GM21447 (cell line): ENCODE measurements around the gene VWA5B1.
"Not testable (repeated sequence)": the region's sequence is repeated elsewhere in the genome, so short reads cannot be mapped to it uniquely, and the experiment has no call there.

Experiments used
- ATAC-seq: cut with Tn5 transposase; IDR thresholded peaks from one replicate; pipeline ENCODE4 v1.9.1; 2021; ENCODE audit not compliant: unreplicated experiment

Gene VWA5B1

GRCh38 chr1:20278692-20279130 lies 12.0 kb upstream of the VWA5B1 start:
- no peak for ATAC-seq

- no peak for ATAC-seq
These were observed 11.2 kb upstream of the VWA5B1 start for GRCh38 chr1:20279509-20279908.

DNA sequence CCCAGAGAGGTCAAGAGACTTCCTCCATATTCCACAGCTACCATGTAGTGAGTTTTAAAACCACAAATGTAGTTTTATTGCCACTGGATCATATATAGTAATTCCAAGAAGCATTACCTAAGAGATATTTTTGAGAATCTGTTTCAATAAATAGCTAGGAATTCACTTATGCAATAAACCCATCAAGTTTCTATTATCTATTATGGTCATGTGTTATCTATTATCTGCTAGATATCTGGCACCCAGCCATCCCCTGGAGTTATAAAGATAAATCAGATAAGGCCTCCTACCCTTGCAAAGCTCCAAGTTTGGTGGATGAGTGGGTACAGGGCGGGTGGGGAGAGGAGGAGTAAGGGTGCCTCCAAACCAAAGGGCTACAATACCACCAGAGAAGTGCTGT lies 10.3 kb upstream of the VWA5B1 start:
- no peak for ATAC-seq

GRCh38 chr1:20280906-20281305 lies 9.8 kb upstream of the VWA5B1 start:
- ATAC-seq = no peak

GRCh38 chr1:20281801-20282200 lies 8.9 kb upstream of the VWA5B1 start:
- no peak for ATAC-seq

GRCh38 chr1:20282533-20282932 lies 8.1 kb upstream of the VWA5B1 start:
- ATAC-seq = no peak

DNA sequence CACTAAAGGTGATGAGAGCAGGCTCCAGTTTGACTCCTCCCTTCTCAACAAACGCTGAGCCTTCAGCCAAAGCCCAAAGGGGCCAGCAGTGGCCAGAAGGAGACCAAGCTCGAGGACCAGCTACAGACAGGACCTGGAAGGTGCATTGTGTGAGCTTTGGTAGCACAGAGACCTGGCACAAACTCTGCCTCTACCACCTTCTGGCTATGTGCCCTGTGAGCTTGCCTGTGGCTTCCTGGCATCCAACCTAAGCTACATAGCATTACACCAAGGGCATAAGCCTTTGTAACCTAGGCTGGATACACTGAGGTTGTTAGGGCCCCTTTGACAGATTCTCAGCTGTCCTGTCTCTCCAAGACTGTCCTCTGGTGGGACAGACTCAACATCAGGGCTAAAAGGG lies 6.6 kb upstream of the VWA5B1 start:
- ATAC-seq = no peak

DNA sequence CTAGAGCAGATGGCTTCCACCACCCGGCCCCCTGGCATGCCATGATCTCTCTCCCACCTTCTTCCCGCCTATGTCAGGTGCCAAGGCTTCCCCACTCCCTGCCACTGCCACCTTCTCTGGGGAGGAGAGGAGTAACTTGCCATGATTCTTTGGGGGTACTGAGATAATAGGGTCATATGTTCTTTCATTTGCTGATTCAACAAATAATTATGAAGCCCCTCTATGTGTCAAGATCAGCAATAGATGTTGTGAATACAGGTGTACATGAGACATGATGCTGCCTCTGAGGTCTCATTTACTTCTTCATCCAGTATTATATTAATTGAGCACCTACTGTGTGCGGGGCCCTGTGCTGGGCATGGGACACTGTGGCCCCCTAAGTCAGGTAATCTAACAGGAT lies 6.0 kb upstream of the VWA5B1 start:
- no peak for ATAC-seq

GRCh38 chr1:20285510-20285909 lies 5.2 kb upstream of the VWA5B1 start:
- no peak for ATAC-seq

- ATAC-seq = not testable (repeated sequence)
These were observed 3.0 kb upstream of the VWA5B1 start for GRCh38 chr1:20287696-20288095.

DNA sequence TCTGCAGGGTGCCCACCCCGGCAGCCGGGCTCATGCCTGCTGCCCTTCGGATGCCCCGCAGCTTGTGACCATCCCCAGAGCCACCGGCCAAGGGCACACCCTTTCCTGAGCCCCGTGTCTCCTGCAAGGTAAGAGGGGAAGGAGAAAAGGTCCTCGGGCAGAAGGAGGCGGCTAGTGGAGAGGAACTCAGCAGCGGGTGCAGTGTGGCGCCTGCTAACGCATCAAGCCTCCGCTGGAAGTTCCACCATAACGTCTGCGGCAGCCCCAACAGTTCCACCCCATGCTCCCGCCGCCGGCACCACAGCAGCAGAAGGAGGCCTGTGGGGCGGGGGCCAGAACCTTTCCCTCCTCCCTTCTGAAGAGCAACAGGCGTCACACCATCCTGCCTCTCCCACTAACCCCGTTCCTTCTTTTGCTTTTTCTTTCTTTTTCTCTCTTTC lies 990 bp downstream of the VWA5B1 start:
- no peak for ATAC-seq

- no peak for ATAC-seq
These were observed 8.0 kb downstream of the VWA5B1 start for GRCh38 chr1:20298626-20299025.

- ATAC-seq = no peak
These were observed 10.9 kb downstream of the VWA5B1 start for GRCh38 chr1:20301463-20302107.

GRCh38 chr1:20302108-20302471 lies 11.4 kb downstream of the VWA5B1 start:
- no peak for ATAC-seq

GRCh38 chr1:20307026-20307425 lies 16.4 kb downstream of the VWA5B1 start:
- no peak for ATAC-seq

- no peak for ATAC-seq
These were observed 17.9 kb downstream of the VWA5B1 start for GRCh38 chr1:20308569-20308968.

DNA sequence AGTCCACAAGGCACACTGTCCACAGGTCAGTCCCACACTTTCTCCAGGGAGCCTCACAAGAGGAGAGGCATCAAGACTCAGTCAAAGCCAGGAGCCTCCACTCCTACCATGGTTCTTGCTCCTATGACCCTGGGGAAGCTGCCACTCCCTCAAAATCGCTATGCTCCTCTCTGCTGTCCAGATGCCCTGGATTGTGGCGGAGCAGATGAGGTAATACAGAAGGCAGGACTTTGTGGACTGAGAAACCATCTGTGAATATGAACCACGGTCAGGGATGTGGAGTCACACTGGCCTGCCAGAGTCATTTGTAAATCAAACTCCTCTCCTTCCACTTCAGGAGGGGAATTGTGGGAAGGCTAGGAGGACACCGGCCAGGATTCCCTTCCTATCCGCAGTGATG lies 20.6 kb downstream of the VWA5B1 start:
- ATAC-seq = no peak

GRCh38 chr1:20312310-20312709 lies 21.6 kb downstream of the VWA5B1 start:
- ATAC-seq = no peak

- no peak for ATAC-seq
These were observed 22.1 kb downstream of the VWA5B1 start for GRCh38 chr1:20312818-20313217.

GRCh38 chr1:20317471-20317870 lies 26.8 kb downstream of the VWA5B1 start:
- ATAC-seq = no peak

DNA sequence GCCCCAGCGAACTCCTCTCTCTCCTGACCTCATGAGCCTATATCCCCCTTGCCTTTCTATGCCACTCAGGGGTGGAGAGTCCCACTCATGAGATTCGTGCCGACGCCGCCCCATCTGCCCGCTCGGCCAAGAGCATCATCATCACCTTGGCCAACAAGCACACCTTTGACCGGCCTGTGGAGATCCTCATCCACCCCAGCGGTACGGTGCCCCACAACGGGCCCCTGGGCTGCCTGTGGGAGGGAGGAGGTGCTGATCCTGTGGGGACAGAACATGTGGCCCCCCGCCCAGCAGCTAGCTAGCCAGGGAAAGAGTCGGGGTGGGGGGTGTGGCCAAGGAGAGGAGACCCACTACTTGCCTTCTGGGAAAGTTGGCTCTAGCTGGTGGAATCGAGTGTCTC lies 27.8 kb downstream of the VWA5B1 start:
- no peak for ATAC-seq

- no peak for ATAC-seq
These were observed 28.3 kb downstream of the VWA5B1 start for GRCh38 chr1:20318971-20319370.

DNA sequence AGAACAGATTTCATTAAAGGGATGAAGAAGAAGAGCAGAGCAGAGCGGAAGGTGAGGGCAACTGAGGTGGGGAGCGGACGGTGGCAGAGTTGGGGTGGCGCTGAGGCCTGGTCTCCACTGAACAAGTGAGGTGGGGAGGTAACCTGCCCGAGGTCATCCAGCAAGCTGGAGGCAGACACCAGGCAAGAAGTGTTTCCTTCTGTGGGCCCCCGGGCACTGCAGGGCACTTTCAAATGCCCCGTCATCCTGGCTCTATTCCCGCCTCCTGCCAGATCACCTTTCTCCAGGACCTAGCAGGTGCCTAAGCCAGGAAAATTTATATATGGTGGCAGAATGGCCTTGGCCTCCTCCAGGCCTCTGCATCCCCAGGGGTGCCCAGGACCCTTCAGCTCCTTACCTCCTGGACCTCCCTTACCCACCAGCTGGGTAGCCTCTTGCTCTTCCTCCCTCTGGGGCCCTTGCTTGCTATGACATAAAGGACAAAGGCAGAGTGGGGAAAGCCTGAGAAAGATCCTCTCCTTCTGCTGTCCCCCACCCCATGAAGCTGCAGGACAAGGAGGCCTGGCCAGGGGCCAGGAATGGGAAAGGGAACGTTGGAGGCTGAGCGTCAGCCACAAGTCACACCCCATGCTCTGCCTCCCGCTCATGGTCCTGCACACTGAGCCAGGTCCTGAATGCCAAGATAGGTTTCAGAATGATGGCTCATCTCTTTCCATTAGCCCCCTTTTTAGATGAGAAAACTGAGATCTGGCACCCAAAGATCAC lies 29.0 kb downstream of the VWA5B1 start:
- no peak for ATAC-seq
